SK-N-SH treated with all-trans-retinoic acid at 6 μM for 48 hours (cell line): ENCODE results near the gene DYRK1B.
A peak's percentile ranks its signal among the peaks of the same experiment; 100 is the strongest.

Experiments used
- ATAC-seq: fragments of 200-7000 bp; cut with Tn5 transposase; 3 replicates; pipeline ENCODE4 v1.9.1; 2020; ENCODE audit warnings: mild to moderate bottlenecking, moderate library complexity
- ARNTL ChIP-seq: fragments of 450-650 bp; formaldehyde crosslinking; IDR thresholded peaks from 2 replicates; pipeline ENCODE4 v1.5.0; 2020; ENCODE audit warnings: low read depth, mild to moderate bottlenecking, moderate library complexity, borderline replicate concordance
- BACH2 ChIP-seq: fragments of 250-450 bp; sonication (Bioruptor Pico); IDR thresholded peaks from 2 replicates; pipeline ENCODE4 v1.9.0; 2021; ENCODE audit warnings: mild to moderate bottlenecking, borderline replicate concordance
- CREB5 ChIP-seq: fragments of 250-450 bp; sonication (Bioruptor Pico); IDR thresholded peaks from 2 replicates; pipeline ENCODE4 v1.5.1; 2020; ENCODE audit warnings: low read depth, mild to moderate bottlenecking, moderate library complexity
- CSDC2 ChIP-seq: fragments of 250-450 bp; sonication (Bioruptor Pico); IDR thresholded peaks from 2 replicates; pipeline ENCODE4 v1.5.0; 2020; ENCODE audit warnings: mild to moderate bottlenecking, moderate library complexity
- CSRNP3 ChIP-seq: fragments of 250-450 bp; sonication (Bioruptor Pico); IDR thresholded peaks from 2 replicates; pipeline ENCODE4 v1.5.1; 2021; ENCODE audit warnings: mild to moderate bottlenecking, moderate library complexity
- GLIS3 ChIP-seq: fragments of 250-450 bp; sonication (Bioruptor Pico); IDR thresholded peaks from 2 replicates; pipeline ENCODE4 v1.5.0; 2020; ENCODE audit warnings: mild to moderate bottlenecking, moderate library complexity
- OSR1 ChIP-seq: fragments of 250-450 bp; sonication (Bioruptor Pico); IDR thresholded peaks from 2 replicates; pipeline ENCODE4 v1.8.0; 2022; ENCODE audit warnings: moderate library complexity, mild to moderate bottlenecking, inconsistent platforms
- PATZ1 ChIP-seq: fragments of 250-450 bp; sonication (Bioruptor Pico); IDR thresholded peaks from 2 replicates; pipeline ENCODE4 v1.8.0; 2020; ENCODE audit warnings: mild to moderate bottlenecking, moderate library complexity, borderline replicate concordance
- POU6F1 ChIP-seq: fragments of 250-450 bp; sonication (Bioruptor Pico); IDR thresholded peaks from 2 replicates; pipeline ENCODE4 v1.8.0; 2021; ENCODE audit warnings: low read depth, mild to moderate bottlenecking, moderate library complexity, borderline replicate concordance
- RARB ChIP-seq: fragments of 250-450 bp; sonication (Bioruptor Pico); IDR thresholded peaks from 2 replicates; pipeline ENCODE4 v1.8.0; 2021; ENCODE audit warnings: mild to moderate bottlenecking, moderate library complexity
- TCF4 ChIP-seq: fragments of 250-450 bp; sonication (Bioruptor Pico); IDR thresholded peaks from 2 replicates; pipeline ENCODE4 v1.8.0; 2021; ENCODE audit warnings: mild to moderate bottlenecking, moderate library complexity, borderline replicate concordance
- TOX ChIP-seq: fragments of 250-450 bp; sonication (Bioruptor Pico); IDR thresholded peaks from 2 replicates; pipeline ENCODE4 v1.8.0; 2021; ENCODE audit warnings: mild to moderate bottlenecking, moderate library complexity, borderline replicate concordance
- TSHZ2 ChIP-seq: fragments of 250-450 bp; sonication (Bioruptor Pico); IDR thresholded peaks from 2 replicates; pipeline ENCODE4 v1.5.0; 2020; ENCODE audit warnings: mild to moderate bottlenecking, moderate library complexity
- ZFP3 ChIP-seq: fragments of 250-450 bp; sonication (Bioruptor Pico); IDR thresholded peaks from 2 replicates; pipeline ENCODE4 v1.5.0; 2020; ENCODE audit warnings: mild to moderate bottlenecking, moderate library complexity
- ZFP30 ChIP-seq: fragments of 450-650 bp; formaldehyde crosslinking; IDR thresholded peaks from 2 replicates; pipeline ENCODE4 v1.5.0; 2022; ENCODE audit warnings: mild to moderate bottlenecking, moderate library complexity
- ZNF565 ChIP-seq: fragments of 450-650 bp; formaldehyde crosslinking; conservative IDR thresholded peaks from 2 replicates; pipeline ENCODE4 v1.5.0; 2020; ENCODE audit warnings: low read depth, mild to moderate bottlenecking, moderate library complexity
- ZNF70 ChIP-seq: fragments of 450-650 bp; formaldehyde crosslinking; IDR thresholded peaks from 2 replicates; pipeline ENCODE4 v1.5.0; 2020; ENCODE audit warnings: mild to moderate bottlenecking, moderate library complexity
- ZNF8 ChIP-seq: fragments of 450-650 bp; formaldehyde crosslinking; IDR thresholded peaks from 2 replicates; pipeline ENCODE4 v1.5.0; 2020; ENCODE audit warnings: mild to moderate bottlenecking, moderate library complexity

DYRK1B gene

GRCh38 chr19:39846678-39847486 is 12.9 kb upstream of the DYRK1B start:
- TF ChIP-seq ZNF70 (CRISPR knock-in tag) = no peak
- TF ChIP-seq CSDC2 (CRISPR knock-in tag) = no peak
- TF ChIP-seq ZFP30 = no peak
- no peak for TF ChIP-seq TSHZ2
- TF ChIP-seq PATZ1 = no peak
- no peak for TF ChIP-seq ZFP3 (CRISPR knock-in tag)
- no peak for TF ChIP-seq POU6F1 (CRISPR knock-in tag)
- no peak; the same call in 2 of the 3 replicates for ATAC-seq

GRCh38 chr19:39845933-39846677 is 12.1 kb upstream of the DYRK1B start, which contains the start of gene FBL:
FBL (minus strand) TSS chr19:39846379; CDS start chr19:39846300, 79 bp downstream.
- peak; percentile 93 for ATAC-seq
- TF ChIP-seq TOX (CRISPR knock-in tag) (no peak), CSDC2 (CRISPR knock-in tag) (no peak), BACH2 (no peak), ZFP3 (CRISPR knock-in tag) (no peak), ZNF8 (no peak), PATZ1 (no peak), RARB (CRISPR knock-in tag) (no peak), ZNF70 (CRISPR knock-in tag) (no peak), TSHZ2 (no peak), GLIS3 (CRISPR knock-in tag) (no peak), CSRNP3 (CRISPR knock-in tag) (no peak)

- peak; percentile 69 for ATAC-seq
- TF ChIP-seq ZNF70 (CRISPR knock-in tag) (no peak), CREB5 (CRISPR knock-in tag) (no peak), ZNF565 (CRISPR knock-in tag) (no peak), ARNTL (CRISPR knock-in tag) (no peak), ZFP3 (CRISPR knock-in tag) (no peak), CSDC2 (CRISPR knock-in tag) (no peak), GLIS3 (CRISPR knock-in tag) (no peak), BACH2 (no peak), POU6F1 (CRISPR knock-in tag) (no peak), OSR1 (CRISPR knock-in tag) (no peak), TCF4 (CRISPR knock-in tag) (no peak), ZFP30 (no peak)
These were observed 11.6 kb upstream of the DYRK1B start for GRCh38 chr19:39845584-39845932.
